Measurements from ENCODE around the gene CEP85L.

DNA sequence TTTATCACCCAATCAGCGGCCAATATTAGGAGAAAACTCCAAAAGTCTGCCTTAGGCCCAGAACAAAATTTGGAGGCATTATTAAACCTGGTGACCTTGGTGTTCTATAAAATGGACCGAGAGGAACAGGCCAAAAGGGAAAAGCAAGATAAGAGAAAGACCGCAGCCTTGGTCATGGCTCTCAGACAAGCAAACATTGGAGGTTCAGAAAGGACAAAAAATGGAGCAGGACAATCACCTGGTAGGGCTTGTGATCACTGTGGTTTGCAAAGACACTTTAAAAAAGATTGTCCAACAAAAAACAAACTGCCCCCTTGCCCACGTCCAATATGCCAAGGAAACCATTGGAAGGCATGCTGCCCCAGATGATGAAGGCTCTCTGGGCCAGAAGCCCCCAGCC is 31.2 kb downstream of the CEP85L start:
- TF ChIP-seq, protein P1, sequence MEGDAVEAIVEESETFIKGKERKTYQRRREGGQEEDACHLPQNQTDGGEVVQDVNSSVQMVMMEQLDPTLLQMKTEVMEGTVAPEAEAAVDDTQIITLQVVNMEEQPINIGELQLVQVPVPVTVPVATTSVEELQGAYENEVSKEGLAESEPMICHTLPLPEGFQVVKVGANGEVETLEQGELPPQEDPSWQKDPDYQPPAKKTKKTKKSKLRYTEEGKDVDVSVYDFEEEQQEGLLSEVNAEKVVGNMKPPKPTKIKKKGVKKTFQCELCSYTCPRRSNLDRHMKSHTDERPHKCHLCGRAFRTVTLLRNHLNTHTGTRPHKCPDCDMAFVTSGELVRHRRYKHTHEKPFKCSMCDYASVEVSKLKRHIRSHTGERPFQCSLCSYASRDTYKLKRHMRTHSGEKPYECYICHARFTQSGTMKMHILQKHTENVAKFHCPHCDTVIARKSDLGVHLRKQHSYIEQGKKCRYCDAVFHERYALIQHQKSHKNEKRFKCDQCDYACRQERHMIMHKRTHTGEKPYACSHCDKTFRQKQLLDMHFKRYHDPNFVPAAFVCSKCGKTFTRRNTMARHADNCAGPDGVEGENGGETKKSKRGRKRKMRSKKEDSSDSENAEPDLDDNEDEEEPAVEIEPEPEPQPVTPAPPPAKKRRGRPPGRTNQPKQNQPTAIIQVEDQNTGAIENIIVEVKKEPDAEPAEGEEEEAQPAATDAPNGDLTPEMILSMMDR (IDR thresholded peaks at IDR 0.05; ENCODE audit: insufficient read depth, low read depth, low read length), result no peak
- no peak for TF ChIP-seq EZH2 (IDR thresholded peaks at IDR 0.05; ENCODE audit: insufficient read depth, low read length)
